T-helper 9 cell (primary cell): Measurements from ENCODE around the gene NT5DC4.

Experiments
- DNase-seq: peaks from one replicate; pipeline ENCODE4 v3.0.0-alpha.2; 2020

Gene NT5DC4

DNA sequence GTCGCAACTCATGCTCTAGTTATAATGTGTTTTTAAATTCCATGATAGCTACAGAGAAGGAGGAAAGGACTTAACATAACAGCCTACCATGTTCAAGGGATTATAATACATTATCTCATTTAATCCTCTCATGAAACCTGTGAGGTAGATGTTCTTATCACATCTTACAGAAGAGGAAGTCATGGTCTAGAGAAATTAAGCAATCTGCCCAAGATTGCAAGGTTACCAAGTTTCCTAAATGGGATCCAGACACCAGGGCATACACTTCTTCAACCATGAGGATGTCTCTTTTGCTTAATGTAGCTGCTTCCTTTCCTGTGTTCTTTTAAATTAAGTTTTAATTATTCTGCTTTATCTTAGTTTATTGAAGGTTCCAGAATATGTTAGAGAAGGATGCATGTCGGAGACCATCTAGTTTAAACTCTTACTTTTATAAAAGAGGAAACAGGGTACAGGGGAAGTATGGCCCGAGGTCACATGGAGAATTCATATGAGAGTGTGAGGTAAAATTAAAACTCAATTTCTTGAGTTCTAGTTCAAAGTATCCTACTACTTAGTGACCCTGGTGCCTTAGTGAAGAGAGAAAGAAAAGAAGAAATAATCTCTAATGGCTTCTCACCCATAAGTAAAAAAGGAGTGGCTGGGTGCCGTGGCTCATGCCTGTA, 67.0 kb downstream of the NT5DC4 start:
- DNase-seq = no peak

- no peak for DNase-seq
Measured at GRCh38 chr2:112788653-112789052, 67.8 kb downstream of the NT5DC4 start.
